Prostate gland (tissue), 2 donors: ENCODE measurements around the gene XPNPEP2. TPM values are rescaled to one million over a fixed set of nuclear protein-coding genes. Genes with fewer than 3 reads are reported as not detected.

Experiments
- DNase-seq: peaks from one replicate; pipeline ENCODE4 v3.0.0-alpha.2; 2019; ENCODE audit warnings: low spot score
- H3K27ac ChIP-seq, 2 donors: fragments of 200-600 bp; sonication (generic); 2 replicates each; pipeline ENCODE4 v1.5.1; 2017 to 2019
- H3K27me3 ChIP-seq: fragments of 200-600 bp; sonication (generic); replicated peaks from 2 replicates; pipeline ENCODE4 v1.5.1; 2019; ENCODE audit not compliant: insufficient read depth
- H3K36me3 ChIP-seq, 2 donors: fragments of 200-600 bp; sonication (generic); 1 replicate in 1 of 2; 2 replicates in 1 of 2; pipeline versions ENCODE4 v1.5.1 to v1.8.1; 2017 to 2019
- H3K4me1 ChIP-seq: fragments of 200-600 bp; sonication (generic); replicated peaks from 2 replicates; pipeline ENCODE4 v1.5.1; 2019
- H3K4me3 ChIP-seq, 2 donors: fragments of 200-600 bp; sonication (generic); 2 replicates each; pipeline ENCODE4 v1.5.1; 2017 to 2019
- H3K9me3 ChIP-seq: fragments of 200-600 bp; sonication (generic); 2 replicates; pipeline ENCODE4 v1.5.1; 2017
- POLR2A ChIP-seq: fragments of 450-650 bp; IDR thresholded peaks from one replicate; pipeline ENCODE4 v1.6.1; 2016; ENCODE audit warnings: antibody characterized with exemption, mild to moderate bottlenecking
- POLR2AphosphoS5 ChIP-seq: sonication (generic); formaldehyde crosslinking; IDR thresholded peaks from one replicate; pipeline ENCODE4 v1.6.1; 2017; ENCODE audit warnings: antibody characterized with exemption
- WGBS: methylation state at CpG from one replicate; pipeline ENCODE4 v1.1.5; 2018; 5-methylcytosine and 5-hydroxymethylcytosine counted together
- intact Hi-C: fragments of 100-400 bp; cut with DNase I; formaldehyde crosslinking; loops from one replicate; pipeline ENCODE4 v1.14.2; 2022
- total RNA-seq, 2 donors: library from RNA; depleted of rRNA; stranded (reverse); fragments of >200 nt; gene quantifications; one replicate each; pipeline ENCODE4 v1.1.0, GENCODE V29; 2016
- TF ChIP-seq, protein P1 (sequence below), 4 experiments: fragments of 200-600 bp in 2 of 4; fragments of 450-650 bp in 2 of 4; sonication (generic) in 2 of 4; IDR thresholded peaks; 1 replicate in 3 of 4; 2 replicates in 1 of 4; pipeline ENCODE4 v1.5.1; 2016 to 2019; ENCODE audit warnings: antibody characterized with exemption in 4 of 4, mild to moderate bottlenecking in 2 of 4, moderate library complexity in 2 of 4

The XPNPEP2 gene
- total RNA-seq, 2 donors from 2014 or later, result 0.14 TPM; not detected in 1

DNA sequence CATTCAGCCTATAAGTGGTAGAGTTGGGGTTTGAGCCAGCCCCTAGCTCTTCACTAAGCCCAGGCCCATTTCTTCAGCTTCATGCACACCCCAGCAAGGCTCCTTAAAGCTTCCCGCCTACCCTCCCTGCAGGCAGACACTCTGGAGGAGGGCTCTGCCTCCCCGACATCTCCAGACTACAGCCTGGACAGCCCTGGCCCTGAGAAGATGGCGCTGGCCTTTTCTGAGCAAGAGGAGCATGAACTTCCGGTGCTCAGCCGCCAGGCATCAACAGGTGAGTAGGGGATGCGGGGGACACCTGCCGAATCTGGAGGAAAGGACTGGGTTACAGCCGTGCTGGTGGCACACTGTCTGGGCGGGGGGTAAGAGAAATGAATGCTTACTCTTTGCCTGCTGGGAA, 52.0 kb downstream of the XPNPEP2 start:
- TF ChIP-seq POLR2A (no peak), POLR2AphosphoS5 (no peak)
- TF ChIP-seq, protein P1, sequence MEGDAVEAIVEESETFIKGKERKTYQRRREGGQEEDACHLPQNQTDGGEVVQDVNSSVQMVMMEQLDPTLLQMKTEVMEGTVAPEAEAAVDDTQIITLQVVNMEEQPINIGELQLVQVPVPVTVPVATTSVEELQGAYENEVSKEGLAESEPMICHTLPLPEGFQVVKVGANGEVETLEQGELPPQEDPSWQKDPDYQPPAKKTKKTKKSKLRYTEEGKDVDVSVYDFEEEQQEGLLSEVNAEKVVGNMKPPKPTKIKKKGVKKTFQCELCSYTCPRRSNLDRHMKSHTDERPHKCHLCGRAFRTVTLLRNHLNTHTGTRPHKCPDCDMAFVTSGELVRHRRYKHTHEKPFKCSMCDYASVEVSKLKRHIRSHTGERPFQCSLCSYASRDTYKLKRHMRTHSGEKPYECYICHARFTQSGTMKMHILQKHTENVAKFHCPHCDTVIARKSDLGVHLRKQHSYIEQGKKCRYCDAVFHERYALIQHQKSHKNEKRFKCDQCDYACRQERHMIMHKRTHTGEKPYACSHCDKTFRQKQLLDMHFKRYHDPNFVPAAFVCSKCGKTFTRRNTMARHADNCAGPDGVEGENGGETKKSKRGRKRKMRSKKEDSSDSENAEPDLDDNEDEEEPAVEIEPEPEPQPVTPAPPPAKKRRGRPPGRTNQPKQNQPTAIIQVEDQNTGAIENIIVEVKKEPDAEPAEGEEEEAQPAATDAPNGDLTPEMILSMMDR (IDR thresholded peaks at IDR 0.05), result no peak

DNA sequence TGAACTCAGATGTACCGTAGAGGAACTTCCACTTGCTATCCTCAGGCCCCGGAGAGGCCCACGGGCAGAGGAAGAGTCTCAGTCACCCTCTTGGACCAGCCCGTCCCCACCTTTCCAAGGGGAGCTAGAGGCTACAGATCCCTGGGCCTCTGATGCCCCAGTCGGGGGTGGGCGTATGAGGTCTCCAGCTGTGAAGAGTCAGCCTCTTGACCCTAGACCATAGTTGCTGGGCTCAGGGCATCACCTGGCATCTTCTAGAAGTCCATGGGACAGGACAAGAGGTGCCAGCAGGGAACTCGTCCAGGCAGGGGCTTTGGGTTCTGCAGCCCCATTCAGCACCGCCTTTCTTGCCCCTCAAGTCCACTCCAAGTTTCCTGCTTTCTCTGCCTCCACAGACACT, 52.6 kb downstream of the XPNPEP2 start:
- intact Hi-C loops, result no loop called here
- no peak for DNase-seq
- H3K27ac ChIP-seq, result no peak overlapping the region
- no peaks in the 10 kb centered on the region for H3K4me1 ChIP-seq
- no peaks in the 10 kb centered on the region for H3K36me3 ChIP-seq
- 81% methylated on average over 8 of the region's 8 CpGs for WGBS
- H3K27me3 ChIP-seq, result no peaks in the 10 kb centered on the region
- H3K4me3 ChIP-seq, result no peak overlapping the region
- TF ChIP-seq, protein P1 (IDR thresholded peaks at IDR 0.05), result no peak
- TF ChIP-seq POLR2AphosphoS5 (no peak), POLR2A (no peak)
- H3K9me3 ChIP-seq, result no peaks in the 10 kb centered on the region

More for the DNA sequence above, 52.0 kb downstream of the XPNPEP2 start:
- H3K27me3 ChIP-seq, result no peaks in the 10 kb centered on the region
- H3K36me3 ChIP-seq, result no peaks in the 10 kb centered on the region
- no peak overlapping the region for H3K4me3 ChIP-seq
- WGBS, result 91% methylated on average over 6 of the region's 9 CpGs
- DNase-seq, result no peak
- H3K4me1 ChIP-seq, result no peaks in the 10 kb centered on the region
- no peaks in the 10 kb centered on the region for H3K9me3 ChIP-seq
- intact Hi-C loops, result no loop called here
- no peak overlapping the region for H3K27ac ChIP-seq

DNA sequence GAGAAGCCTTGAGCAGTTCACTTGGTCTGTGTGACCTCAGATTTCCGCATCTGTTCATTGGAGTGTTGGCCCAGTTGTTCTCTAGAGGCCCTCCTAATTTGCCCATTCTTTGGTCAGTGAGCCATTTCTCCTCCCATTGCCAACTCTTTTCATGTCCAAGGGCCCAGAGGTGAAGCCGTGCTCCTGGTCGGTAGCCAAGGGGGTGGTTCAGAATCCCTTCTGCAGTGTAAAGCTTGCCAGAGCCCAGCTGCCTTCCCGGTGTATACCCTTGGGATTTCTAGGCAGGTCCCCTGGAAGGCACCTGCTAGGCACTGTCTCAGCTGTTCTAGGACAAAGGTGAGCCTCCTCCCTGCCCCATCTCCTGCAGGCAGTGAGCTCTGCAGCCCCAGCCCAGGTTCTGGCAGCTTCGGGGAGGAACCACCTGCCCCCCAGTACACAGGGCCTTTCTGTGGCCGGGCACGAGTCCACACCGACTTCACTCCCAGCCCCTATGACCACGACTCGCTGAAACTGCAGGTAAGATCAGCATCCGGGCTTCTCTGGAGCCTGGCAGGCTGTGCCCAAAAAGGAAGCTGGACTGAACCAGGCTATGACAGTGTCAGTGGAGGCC, 53.3 kb downstream of the XPNPEP2 start:
- Histone ChIP-seq H3K9me3 (no peaks in the 10 kb centered on the region), H3K27me3 (no peaks in the 10 kb centered on the region), H3K4me3 (no peak overlapping the region), H3K4me1 (no peaks in the 10 kb centered on the region), H3K27ac (no peak overlapping the region), H3K36me3 (no peaks in the 10 kb centered on the region)
- intact Hi-C loops, result no loop called here
- TF ChIP-seq POLR2AphosphoS5 (no peak), POLR2A (no peak)
- TF ChIP-seq, protein P1 (IDR thresholded peaks at IDR 0.05), result no peak
- DNase-seq, result no peak
- WGBS, result 77% methylated on average over 3 of the region's 11 CpGs

DNA sequence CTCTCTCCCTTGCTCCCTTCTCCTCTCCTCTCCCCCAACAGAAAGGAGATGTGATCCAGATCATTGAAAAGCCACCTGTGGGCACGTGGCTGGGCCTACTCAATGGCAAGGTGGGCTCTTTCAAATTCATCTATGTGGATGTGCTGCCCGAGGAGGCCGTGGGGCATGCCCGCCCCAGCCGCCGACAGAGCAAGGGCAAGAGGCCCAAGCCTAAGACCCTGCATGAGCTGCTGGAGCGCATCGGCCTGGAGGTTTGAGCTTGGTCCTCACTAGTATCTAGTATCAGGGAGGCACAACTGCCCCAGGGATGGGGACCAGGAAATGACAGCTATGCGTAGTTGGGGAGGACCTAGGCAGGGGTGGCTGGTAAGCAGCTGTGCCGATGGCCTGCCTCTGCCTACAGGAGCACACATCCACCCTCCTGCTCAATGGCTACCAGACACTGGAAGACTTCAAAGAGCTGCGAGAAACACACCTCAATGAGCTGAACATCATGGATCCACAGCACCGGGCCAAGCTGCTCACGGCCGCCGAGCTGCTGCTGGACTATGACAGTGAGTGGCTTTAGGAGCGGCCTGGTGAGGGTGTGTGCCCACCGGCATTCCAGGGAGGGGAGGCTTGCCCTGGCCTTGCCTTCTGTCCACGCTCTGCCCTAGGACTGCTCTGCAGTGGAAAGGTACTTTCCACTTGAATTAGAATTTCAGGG, 54.0 kb downstream of the XPNPEP2 start:
- H3K27ac ChIP-seq, result no peak overlapping the region
- WGBS, result 97% methylated on average over 11 of the region's 18 CpGs
- intact Hi-C loops, result no loop called here
- no peak for DNase-seq
- no peaks in the 10 kb centered on the region for H3K36me3 ChIP-seq
- no peaks in the 10 kb centered on the region for H3K9me3 ChIP-seq
- no peak for TF ChIP-seq POLR2AphosphoS5
- TF ChIP-seq, protein P1 (IDR thresholded peaks at IDR 0.05), result no peak
- TF ChIP-seq POLR2A, result no peak
- no peaks in the 10 kb centered on the region for H3K27me3 ChIP-seq
- H3K4me1 ChIP-seq, result no peaks in the 10 kb centered on the region
- no peak overlapping the region for H3K4me3 ChIP-seq
